ENCODE measurements around the gene VWC2L.

The VWC2L gene

DNA sequence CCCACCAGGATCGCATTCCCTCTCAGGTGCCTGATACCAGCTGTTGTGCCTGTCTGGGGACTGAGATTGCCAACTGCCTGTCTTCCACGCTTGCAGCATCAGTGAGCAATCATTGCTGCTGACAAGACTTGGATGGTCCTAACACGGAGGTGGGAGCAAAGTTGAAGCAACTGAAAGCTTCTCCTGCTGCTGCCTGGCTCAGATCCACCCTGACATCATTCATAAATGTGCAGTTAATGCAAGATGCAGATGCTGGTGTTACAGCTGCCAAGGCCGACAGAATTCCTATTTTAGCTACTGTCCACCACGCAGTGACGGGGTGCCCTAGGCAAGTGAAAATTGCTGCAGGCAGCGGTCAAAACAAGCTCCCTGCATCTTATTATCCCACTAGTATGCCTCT lies 131.4 kb downstream of the VWC2L start:
- DNase-seq (ENCODE audit: low read depth in 2 of 2) = no peak

DNA sequence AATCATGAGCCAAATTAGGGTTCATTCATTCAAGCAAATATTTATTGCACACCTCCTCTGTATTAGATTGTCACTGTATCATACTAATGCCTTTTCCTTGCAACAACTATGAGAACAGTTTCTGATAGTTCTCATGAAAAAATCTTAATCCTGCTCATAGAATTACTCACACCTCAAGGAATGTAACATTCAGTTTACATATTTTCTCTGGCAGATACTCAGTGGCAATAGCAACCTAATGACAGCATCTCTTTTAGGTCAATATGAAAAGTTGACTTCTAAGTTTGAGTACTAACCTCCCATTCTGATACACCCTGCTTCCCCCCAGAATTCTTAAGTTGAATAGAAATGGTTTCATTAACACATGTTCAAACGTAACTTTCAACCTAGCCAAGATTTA lies 132.0 kb downstream of the VWC2L start:
- DNase-seq (ENCODE audit: low read depth in 2 of 2) = no peak

DNA sequence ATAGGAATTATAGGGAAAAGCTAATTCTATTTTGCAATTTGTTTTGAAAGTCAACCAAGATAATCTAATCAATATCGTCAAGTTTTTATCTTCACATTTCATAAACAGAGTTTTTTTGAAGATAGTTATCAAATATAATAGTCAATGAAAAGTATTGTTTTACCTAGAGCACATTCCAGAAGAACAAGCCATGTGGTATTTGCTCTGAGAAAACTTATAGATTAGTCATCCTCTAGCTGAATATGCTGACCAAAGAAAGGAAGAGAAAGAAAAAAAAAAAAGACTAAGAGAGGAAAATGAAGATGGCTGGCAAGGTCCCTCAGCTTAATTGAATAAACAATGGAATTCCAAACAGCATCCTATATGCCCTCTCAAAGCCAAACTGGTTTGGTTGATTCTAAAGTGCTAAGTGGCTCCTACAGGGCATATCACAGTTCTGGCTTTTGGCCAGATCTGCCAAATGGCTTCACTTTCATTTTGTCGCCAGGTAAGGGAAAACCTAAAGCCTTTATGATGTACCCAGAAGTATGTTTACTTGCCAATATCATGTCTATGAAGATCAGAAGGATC lies 132.6 kb downstream of the VWC2L start:
- no peak for DNase-seq (ENCODE audit: low read depth in 2 of 2)

DNA sequence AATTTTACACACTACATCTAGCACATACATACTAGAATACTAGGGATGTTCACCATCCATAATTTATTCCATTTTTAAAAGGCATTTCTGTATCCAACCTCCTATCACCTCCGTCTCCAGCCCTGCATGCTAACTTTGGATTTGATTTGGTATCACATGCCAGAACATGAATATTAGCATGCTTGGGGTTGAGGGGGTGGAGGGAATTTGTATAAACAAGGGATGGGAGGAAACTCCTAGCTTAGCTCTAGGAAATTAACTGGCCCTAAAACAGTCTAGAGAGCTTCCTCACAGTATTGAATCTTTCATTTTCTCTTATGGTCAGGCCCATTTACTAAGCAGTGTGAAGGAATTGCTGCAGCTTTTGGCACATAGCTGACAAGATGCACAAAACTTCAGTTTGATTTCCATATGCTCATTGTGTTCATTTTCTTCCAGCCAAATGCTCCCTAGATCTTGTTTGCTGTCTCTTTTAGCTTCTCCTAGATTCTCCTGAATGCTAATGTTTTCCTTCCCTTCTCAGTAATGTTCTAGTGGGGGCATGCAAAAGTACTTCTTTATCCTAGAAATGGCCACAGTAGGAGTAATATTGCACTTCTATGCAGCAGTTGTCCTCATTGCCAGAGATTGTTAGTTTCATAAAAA lies 135.2 kb downstream of the VWC2L start:
- no peak for DNase-seq (ENCODE audit: low read depth in 2 of 2)

DNA sequence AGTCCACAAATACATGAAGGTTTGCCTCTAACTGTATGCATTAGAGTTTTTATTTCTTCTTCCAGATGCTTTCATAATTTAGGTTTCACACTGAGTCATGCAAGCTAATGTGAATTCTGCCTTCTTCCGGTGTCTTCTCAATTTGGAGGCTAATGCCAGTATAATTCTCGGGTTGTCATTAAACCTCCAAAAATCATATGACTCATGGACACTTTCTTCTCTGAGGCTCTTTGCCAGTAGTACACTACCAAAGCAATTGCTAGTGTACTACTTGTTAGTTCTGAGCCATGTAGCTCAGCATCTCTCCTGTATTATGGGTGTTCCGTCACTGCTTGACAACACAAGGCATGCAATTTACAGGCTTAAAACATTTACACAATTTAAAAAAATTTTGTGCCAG lies 137.1 kb downstream of the VWC2L start:
- DNase-seq (ENCODE audit: low read depth in 2 of 2) = no peak

DNA sequence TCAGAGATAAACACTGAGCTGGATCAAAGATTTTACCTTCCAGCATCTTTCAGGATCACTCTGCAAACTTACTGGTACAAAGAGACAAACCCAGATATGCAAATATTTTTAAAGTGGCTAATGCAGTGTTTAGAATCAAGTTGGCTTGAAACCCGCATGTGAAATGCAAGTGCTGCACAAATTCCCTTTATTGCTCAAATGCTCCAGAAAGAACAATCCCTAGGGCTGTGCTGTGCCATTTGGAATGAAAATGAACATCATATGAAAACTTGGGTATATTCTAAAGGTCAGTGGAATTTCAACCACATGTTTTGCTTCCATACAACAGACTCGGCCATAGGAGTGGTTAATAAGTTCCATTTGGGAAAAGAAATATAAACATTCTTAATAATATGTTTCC lies 139.1 kb downstream of the VWC2L start:
- DNase-seq (ENCODE audit: low read depth in 2 of 2) = no peak

DNA sequence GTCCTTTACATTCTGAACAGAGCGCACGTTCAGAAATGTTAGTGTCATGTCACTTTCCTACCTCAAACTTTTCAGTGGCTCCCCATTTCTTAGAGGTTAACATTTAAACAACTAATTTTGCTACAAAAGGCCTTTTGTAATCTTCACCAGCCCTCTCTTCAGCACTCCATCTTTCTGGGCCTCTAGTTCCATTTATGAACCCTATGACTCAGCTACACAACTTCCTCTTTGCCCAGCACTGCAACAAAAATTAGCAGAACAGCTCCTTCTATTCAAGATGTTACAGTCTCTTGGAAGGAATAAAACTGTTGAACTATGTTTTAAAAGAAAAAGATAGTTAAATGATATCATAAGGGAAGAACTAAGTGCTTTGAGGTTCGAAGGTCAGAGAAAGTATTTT lies 139.9 kb downstream of the VWC2L start:
- no peak for DNase-seq (ENCODE audit: low read depth in 2 of 2)

DNA sequence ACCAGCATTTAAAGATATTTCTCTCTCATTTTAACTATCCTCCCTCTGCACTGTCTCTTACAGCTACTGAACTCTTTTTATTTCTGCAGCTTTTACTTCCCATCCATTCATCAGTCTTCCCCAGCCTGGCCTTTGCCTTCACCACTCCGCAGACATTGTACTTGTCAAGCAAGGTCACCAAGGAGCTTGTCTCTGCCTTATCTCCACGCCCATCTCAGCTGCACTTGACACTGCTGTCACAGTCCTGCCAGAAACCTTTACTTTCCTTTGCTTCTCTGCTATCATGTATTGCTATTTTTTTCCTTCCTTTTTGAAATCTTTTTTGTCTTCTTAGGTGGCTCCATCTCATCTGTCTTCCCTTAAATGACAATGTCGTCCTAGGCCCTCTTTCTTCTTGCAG lies 147.0 kb downstream of the VWC2L start:
- no peak for DNase-seq (ENCODE audit: low read depth in 2 of 2)

DNA sequence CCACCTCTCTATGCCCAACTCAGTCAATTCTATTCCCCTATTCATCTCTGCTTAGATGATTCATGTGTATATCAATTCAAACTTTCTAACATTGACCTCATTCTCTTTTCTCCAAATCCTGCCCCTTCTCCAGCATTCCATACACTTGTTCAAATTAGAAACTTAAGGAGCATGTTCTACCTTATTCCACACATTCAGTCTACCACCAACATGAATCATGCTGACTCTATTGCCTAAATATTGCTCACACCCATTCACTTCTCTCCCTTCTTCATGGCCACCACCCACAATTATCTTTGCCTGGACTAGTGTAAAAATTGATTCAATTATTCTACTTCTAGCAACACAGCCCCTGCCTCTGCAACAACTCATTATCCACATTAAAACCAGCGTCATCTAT lies 147.5 kb downstream of the VWC2L start:
- DNase-seq (ENCODE audit: low read depth in 2 of 2) = no peak

DNA sequence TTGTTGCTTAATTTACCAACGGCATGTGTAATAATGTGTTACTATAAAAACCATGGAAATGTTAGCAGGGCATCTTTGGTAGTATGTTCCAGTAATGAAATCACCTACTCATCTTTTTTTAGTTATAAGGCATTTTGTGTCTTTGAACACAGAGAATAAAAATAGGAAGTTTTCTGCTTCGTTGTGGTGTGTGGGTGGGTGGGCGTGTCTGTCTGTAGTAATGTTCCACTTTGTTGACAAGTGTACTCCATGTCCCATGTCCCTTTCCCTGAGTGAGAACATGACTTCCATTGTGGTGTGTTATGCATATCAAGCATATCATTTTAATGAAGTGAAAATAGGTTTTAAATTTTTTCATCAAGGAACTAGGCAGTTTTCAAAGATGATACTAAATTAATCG lies 149.3 kb downstream of the VWC2L start:
- DNase-seq (ENCODE audit: low read depth in 2 of 2) = no peak

DNA sequence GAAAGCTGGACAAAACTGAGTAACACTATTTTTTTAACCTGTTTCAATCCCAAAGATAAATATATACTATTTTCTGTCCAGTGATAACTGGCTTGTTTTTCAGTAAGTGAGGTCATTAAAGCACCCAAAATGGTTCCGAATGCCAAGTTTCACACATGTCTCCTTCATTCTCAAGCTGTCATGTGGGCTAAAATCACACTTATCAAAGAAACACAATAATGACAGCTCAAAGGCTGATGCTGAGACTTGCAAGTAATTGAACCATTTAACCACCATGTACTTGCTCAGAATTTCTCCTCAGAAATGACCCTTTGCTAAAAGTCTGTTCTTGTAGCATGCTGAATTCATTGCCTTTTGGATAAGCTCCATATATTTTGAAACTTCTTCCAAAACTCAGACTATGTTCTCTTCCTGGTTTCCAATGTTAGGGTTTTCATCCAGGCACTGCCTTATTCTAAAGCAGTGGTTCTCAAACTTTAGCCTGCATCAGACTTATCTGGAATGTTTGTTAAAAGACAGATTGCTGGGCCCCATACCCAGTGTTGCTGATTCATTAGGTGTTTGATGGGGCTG lies 149.8 kb downstream of the VWC2L start:
- DNase-seq (ENCODE audit: low read depth in 2 of 2) = no peak

DNA sequence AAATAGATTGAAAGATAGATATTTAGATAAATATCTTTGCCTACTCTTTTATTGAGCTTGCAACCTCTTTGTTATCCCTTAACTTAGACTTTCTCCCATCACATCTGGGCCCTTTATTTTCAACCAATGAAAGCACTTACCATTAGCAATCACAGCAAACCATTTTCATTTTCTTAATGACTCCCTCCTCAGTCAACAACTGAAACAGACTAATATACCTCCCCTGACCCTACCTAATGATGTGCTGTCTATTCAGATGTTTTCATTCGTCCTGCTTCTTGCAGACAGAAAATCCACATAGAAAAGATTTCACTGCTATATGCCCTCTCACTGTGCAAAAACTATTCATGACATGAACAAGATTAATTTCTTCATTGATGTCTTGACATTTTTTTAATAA lies 154.4 kb downstream of the VWC2L start:
- no peak for DNase-seq (ENCODE audit: low read depth in 2 of 2)

DNA sequence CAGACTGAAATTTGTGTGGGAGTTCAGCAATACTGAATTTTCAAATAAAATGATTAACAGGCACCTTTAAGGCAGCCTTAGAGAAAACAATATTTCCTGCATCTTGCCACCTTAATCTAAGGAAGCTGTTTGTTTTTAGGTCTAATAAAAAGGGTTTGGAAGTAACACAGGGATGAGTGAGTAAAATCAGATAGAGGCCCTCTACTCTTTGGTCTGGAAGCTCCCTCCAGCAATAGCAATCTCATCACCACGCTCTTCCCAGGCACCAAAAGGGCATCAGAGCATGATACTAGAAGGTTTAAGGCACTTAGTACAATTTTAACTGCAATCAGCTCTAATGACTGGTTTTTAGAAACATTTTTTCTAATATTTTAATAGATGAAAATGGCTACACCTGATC lies 155.6 kb downstream of the VWC2L start:
- no peak for DNase-seq (ENCODE audit: low read depth in 2 of 2)

DNA sequence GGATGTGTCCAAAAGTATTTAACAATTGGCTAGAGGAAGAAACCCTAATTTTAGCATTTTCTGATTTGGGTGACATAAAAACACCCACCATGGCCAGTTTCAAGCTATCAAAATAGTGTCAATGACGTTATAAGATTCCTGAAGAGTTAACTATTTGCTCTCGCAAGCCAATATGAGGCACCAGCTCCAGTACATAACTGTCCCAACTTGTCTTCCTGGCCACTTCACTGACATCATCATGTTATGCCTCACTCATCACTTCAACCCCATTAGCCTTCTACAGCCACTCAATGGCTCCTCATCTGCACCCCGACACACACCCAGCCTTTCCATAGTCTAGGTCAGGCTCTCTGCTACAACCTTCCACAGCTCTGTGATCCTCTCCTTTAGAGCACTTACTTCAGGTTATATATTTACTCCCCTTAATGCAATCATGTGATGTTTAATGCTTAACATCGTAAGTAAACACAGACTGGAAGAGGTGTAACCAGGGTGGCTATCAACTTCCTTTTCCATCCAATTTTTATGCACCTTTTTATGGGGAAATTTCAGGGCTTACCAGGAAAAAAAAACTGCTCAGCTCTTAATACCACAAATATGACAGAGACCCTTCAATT lies 158.7 kb downstream of the VWC2L start:
- DNase-seq (ENCODE audit: low read depth in 2 of 2) = no peak

DNA sequence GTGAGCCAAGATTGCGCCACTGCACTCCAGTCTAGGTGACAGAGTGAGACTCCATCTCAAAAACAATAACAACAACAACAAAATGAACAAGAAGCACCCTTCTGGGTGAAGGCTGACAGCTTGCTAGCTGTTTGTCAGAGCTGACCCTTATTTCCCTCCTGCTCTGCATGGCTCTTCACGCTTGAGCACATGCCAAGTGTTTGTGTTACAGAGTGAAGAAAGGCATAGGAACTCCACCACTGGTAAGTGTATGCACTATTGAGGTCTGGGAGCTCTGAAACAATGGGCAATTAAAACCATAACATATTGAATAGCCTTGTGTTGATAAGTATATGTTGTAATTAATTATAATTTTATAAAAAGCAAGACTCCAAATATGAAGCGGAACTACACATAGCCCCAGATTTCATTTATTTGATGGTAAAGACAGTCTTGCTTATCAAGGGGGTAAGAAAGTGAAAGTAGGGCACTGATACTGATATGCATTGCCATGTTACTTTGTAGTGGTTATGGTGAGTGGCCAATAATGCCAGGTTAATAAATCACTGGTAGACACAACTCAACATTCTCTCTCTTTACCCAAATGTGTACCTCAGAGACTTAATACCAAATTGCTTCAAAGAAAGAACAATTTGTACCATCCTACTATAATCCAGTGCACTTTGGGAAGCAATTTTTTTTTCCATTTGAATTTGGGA lies 163.4 kb downstream of the VWC2L start:
- DNase-seq (ENCODE audit: low read depth in 2 of 2) = no peak

DNA sequence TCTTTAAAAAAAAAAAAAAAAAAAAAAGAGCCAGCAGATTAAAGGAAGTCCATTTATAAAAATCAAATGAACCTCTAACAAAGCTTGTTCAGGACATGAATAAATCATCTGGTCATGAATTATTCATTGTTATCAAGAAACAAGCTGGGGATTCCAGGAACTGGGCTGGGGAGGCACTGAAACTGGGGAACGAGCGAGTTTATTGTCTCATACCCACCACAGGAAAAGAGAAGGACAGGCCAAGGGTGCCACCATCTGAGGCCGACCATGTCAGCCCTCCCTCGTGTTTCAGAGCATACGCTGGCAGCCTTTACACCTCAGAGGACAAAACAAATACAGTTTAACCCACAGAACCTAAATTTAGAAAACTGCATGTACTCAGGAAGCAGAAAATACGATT lies 164.2 kb downstream of the VWC2L start:
- no peak for DNase-seq (ENCODE audit: low read depth in 2 of 2)

DNA sequence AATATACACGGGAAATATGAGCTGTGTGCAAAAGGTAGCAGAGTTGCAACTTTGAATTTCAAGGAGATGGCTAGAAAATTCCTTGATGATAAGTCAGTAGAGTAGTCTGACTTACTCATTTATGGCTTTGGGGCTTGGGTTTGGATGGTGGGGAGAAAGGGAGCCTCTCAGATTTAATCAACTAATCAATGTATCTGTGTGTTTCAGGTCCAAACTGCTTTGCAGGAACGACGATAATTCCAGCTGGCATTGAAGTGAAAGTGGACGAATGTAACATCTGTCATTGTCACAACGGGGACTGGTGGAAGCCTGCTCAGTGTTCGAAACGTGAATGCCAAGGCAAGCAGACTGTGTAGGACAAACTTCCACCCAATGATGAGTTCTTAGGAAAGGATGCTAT lies 164.6 kb downstream of the VWC2L start:
- DNase-seq (ENCODE audit: low read depth in 2 of 2) = no peak

DNA sequence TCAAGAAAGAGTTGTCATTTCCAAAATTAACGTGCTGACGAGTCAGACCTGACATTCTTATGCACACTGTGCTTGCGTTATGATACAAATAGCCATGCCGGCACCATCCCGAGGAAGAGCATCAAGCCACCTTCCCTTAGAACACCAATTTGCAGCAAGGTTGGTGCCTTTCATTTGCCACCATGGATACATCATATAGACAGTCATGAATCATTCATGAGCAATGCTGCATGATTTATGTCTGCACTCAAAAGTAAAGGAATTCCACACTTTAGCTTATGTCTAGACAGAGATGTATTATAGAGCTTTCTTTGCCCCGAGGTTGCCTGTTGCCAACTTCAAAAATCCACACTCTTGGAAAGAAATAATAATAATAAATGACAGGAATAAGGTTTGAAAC lies 166.9 kb downstream of the VWC2L start:
- DNase-seq (ENCODE audit: low read depth in 2 of 2) = no peak

DNA sequence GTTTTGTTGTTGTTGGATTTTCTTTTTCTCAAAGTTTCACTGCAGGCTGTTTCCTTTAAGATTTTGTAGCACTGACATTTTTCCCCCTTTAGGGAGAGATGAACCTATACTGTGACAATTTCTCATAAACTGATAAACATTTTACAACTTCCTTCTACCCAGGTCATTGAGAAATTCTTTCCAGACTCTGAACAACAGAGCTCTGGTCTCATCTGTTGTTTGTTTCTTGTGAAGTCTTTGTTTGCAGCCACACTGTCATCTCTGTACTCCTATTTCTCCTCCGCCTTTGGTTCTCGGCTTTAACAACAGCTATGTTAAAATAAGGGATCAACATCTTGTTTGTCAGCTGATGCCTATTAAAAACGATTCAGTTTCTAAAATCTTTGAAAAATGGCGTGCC lies 167.6 kb downstream of the VWC2L start:
- no peak for DNase-seq (ENCODE audit: low read depth in 2 of 2)

DNA sequence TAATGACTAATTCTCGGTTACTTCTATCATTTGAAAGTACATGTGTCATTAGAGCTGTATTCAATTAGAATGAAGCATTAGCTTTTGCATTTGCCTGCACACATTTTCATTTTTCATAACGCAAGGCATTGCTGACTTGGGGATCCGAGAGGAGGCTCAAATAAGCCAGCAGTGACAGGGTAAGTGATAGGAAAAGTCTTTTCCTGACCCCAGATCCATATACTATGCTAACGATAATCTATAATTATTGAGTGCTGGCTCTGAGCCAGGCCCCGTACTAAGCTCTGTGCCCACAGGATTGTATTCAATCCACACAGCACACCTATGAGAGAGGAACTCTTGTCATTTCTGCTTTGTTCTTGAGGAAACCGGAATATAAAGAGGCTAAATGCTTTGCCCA lies 168.2 kb downstream of the VWC2L start:
- DNase-seq (ENCODE audit: low read depth in 2 of 2) = no peak

DNA sequence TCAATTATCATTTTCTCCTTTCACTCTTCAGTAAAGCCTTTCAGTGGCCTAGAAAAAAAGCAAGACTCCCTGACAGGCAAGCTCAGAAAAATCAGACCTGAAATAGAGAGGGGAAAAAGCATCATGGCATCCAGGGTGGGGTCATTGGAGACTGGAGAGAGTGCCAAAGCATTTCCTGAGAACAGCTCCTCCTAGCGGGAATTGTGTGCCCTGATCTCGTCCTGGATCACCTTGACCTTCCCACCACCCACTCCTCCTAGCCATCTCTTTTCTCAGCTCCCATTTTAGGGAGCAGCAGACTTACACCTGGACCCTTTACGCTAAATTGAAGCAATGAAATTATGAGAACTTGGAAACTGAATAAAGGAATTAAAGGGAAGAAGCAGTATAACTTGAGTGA lies 176.6 kb downstream of the VWC2L start:
- no peak for DNase-seq (ENCODE audit: low read depth in 2 of 2)

DNA sequence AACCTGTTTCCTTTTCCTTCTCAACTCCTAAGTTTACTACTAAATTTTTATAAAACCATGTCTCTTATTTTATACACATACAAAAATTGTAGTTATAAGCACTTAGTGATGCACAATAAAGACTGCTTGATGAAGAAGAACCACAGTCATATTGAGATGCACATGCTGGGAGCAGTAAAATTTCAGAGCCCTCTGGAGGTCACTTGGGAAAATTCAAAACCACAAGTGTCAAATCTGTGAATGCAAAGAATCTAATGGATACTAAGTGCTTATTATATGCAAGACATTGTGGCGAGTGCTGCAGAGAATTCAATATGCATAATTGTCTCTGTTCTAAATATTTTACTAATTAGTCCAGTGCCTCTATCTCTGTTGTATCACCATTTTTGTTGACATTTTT lies 180.5 kb downstream of the VWC2L start:
- DNase-seq (ENCODE audit: low read depth in 2 of 2) = no peak

DNA sequence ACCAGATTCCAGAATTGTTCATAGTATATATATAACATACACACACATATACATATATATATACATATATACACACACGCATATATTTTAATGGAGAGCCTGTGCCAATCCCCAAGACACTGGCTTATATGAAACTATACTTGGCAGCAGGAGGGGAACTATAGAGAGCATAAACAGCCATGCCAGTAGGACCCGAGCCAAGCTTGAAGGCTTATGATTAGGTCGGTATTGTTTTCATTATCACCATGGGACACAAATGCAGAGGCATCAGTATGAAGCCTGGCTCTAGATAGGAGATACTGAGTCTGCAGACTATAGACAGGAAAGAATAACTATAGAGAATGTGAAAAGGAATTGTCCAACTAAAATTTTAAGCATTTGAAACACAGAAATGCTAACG lies 181.2 kb downstream of the VWC2L start:
- no peak for DNase-seq (ENCODE audit: low read depth in 2 of 2)

Data from stimulated activated CD4-positive, alpha-beta T cell treated with anti-CD3 and anti-CD28 coated beads, Interleukin-15, amount 100 ng/mL, for 48 hours (primary cell).